GM19455 (cell line): ENCODE measurements around the gene ACR.

Experiments
- ATAC-seq: cut with Tn5 transposase; IDR thresholded peaks from one replicate; pipeline ENCODE4 v1.9.1; 2021; ENCODE audit not compliant: unreplicated experiment

The ACR gene

DNA sequence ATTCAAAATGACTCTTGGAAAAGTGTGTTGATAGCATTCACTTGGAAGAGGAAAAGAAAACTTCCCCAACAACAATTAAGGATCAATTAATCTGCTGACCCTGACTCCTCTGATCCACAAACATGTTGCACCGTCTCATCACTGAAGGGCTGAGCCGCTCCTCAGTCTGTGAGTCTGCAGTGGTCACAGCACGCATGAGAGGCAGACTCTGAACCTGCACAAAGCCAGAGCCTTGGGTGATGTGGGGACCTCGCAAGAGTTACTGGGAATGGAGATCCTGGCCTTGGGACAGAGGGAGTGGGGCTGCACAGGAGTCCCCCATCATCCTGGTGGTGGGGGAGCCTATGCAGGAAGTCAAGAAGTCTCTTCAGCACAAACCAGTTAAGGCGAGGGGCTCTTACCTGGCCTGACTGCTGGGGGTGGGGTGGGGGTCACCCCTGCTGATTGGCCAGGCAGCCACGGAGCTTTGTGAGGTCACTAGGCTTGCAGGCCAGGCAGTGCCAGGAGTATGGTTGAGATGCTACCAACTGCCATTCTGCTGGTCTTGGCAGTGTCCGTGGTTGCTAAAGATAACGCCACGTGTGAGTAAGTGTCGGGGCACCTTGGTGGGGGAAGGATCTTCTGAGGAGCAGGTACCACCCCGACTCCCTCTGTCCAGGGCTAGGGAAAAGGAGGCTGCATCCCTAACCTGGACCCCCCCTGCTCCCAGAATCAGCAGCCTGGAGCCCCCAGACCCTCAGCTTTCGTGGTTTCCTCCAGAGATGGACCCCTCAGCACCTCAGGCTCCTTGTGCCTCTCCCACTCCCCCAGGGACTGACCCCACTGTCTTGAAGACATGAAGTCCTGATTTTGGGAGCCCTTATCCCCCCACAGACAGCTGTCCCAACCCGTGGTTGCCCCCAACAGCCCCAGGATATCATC is at the start of gene ACR:
TSS of gene ACR (plus strand) at position 477 of the 921 bp plus-strand sequence. CDS start at position 509, 32 bp downstream.
- ATAC-seq: no peak

DNA sequence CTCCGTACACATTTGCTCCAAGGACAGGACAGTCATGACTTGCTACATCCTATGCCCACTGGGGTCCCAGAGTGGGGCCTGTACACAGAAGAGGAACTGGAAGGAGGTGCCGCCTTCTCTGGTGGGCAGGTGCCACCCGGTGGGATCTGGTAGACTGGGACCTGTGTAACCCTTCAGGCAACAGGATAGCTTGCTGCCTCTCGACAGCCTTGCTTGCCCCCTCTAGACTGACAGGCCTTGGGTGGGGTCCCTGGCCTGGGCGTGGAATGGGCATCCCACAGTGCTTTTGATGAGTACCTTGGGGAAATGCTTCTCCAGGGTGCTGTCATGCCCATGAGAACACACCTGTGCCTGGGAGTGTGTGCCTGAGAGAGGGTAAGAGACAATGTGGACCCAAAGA is 49.6 kb upstream of the ACR start:
- no peak for ATAC-seq

DNA sequence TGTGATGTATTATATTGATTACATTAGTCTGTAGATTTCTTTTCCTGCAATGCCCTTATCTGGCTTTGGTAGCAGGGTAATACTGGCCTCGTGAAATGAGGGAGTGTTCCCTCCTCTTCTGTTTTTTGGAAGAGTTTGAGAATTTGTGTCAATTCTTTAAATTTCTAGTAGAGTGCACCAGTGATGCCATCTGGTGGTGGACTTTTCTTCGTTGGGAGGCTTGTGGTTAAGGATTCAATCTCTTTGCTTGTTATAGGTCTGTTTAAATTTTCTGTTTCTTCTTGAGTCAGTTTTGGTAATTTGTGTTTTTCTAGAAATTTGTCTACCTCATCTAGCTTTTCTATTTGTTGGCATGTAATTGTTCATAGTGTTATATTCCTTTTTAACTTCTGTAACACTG is 46.5 kb upstream of the ACR start:
- ATAC-seq: no peak

DNA sequence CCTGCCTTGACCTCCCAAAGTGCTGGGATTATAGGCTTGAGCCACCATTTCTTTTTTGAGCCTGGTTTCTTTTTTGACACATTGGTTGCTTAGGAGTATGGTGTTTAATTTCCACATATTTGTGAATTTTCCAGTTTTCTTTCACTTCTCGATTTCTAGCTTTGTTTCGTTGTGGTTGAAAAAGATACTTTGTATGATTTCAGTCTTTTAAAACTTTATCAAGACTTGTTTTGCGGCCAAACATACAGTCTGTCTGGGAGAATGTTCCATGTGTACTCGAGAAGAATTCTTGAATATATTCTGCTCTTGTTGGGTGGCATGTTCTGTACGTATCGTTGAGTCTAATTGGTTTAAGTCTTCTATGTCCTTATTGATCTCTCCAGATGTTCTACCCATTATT is 44.5 kb upstream of the ACR start:
- no peak for ATAC-seq

DNA sequence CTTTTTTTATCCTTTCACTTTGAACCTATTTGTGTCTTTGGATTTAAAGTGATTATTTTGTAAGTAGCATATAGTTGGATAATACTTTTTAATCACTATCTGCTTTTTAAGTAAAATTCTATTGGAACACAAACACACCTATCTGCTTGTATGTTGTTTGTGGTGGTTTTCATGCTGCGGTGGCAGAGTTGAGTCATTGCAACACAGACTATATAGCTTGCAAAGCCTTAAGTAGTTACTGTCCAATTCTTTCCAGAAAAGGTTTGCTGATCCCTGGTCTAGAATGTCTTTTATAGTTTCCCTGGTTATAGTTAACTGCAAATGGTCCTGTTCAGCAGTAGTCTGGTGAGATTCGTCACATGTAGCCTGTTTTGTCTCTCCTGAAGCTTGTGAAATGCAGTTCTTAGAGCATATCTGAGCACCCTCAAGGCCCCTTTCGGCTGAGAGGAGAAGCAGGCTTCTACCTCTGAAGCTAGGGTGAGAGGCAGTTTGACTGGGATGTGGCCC is 43.9 kb upstream of the ACR start:
- ATAC-seq: no peak

DNA sequence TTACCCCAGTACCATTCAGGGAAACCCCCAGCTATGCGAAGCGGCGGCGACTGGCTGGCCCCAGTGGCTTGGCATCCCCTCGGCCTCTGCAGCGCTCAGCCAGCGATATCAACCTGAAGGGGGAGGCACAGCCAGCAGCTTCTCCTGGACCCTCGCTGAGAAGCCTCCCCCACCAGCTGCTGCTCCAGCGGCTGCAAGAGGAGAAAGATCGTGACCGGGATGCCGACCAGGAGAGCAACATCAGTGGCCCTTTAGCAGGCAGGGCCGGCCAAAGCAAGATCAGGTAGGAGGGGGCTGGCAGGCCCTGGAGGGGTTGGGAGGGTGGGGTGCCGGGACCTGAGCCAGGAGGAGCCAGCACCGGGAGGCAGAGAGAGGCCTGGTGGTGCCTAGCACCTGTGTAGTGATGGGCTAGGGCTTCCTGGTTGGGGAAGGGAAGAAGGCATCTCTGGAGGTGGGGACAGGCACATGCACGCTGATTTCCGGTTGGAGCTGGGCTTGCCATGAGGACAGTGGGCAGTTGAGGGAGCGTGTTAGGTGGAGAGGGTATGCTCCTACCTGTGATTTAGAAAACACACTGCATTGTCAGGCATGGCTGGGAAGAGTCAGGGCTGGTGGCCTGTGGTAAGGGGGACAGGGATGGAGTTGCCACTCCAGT is 43.1 kb upstream of the ACR start:
- no peak for ATAC-seq

DNA sequence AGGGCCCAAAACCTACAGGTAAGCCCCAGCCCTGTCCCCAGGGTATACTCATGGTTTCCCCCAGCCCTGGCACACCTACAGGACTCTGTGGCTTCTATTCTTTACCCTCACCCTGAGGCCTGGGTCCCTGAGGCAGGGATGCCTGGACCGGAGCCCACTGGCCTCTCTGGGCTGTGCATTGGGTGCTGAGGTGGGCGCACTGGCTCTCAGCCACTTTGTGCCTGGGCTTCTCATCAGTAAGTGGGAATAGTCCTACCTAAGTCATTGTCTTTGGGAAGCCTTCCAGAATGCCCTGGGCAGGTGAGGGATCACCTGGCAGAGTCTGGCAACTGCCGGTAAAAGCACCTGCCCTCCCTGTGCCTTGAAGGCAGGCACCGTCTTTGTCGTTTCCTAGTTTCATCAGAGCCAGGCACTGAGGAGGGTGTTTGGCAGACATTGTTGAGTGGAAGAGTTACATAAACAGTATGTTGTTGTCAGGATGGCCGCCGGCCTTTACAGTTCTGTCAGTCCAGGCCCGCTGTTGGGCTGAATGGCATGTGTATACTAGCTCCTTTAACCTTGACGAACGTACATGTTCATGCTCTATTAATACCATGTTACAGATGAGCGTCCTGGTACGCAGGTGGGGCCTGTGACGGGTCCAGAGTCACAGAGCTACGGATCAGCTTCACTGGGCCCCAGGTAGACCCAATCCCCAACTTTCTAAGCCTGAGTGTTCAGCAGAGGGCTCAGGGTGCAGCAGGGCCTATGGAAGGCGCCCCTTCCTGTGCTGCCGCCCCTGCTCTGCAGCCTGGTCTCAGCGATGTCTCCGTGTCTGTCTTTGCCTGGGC is 42.4 kb upstream of the ACR start:
- no peak for ATAC-seq

DNA sequence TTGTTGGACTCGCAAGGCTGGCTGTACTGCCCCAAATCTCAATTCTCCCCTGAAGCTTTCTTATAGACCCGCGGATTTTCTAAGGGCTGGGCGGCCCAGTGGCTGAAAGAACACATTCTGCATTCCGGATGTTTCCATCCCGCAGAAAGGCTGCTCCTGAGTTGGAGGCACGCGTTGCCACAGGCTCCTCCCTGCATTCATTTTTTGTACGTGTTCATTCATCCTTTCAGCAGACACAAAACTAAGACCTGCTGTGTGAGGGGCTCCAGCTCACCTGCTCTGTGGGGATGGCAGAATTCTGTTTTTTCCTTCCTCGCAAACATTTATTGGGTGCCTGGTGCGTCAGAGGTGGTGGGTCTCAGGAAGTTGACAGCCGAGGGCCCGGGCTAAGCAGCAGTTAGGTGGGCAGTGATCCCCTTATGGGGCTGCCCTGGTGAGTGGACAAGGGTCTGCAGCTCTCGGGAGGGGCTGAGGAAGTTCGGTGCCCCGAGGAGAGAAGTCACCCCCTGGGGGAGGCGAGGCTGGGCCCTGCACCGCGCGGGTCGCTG is 41.7 kb upstream of the ACR start:
- ATAC-seq: no peak

DNA sequence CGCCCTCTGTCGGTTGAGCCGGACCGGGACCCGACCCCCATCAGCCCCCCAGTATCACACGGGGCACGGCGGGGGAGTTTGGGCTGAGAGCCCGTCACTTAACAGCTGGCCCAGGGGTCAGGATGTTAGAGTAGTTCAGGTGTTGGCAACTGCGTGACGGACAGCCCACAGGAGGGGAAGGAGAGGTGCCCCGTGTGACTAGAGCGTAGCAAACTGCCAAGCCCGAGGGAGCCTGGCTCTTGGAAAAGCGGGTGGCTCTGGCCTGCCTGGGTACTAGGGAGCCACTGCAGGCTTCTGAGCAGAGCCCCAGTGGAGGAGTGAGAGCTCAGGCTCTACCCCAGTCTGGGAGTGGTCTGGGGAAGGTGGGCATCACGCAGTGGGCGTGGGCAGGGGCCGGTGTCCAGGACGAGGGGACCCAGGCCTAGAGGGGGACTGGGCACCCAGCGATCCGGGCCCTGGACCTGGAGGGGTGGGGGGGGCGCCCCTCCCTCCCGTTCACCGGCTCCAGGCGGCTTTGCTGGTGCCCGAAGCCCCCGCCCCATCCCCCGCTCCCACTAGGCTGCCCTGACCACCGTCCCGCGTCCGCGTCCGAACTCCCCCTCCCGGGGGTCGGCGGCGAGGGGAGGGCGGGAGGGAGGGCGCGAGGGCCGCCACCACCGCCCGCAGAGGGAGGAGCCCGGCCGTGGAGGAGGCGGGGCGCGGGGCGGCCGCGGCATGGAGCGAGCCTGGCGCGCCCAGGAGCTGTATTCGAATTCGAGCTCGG is 41.0 kb upstream of the ACR start:
- ATAC-seq: no peak

DNA sequence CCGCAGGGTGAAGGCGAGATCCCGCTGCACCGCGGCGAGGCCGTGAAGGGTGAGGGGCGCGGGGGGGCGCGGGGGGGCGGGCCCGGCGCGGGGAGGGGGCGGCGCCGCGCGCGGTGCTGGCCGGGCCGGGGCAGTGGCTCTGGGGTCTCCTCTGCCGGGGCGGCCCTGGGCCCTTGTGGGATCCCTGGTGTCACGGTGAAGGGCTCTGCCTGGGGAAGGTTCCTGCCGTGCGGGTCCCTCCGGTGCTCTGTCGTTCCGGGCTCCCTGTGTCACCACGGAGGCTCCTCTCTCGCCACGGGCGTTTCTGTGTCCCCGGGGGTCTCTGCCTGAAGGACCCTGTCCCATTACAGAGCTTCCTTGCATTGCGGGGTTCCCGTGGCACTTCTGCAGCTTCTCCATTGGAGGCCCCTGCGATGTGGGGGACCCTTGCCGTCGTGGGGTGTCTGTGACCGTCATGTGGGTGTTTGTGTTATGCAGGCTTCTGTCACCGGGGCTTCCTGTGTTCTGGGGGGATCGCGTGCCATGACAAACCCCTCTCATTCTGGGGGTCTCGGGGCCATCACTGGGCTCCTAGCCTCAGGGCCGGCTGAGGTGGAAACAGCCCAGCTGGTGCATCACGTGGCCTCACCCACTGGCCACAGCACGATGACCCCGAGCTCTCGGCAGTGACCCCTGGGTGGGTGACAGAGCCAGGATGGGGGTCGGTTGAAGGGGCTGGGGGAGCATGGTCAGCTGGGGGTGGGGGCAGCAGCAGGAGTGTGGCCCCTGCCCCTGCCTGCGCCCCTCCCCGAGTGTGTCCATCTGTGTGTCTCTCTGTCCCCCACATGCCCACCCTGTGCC is 40.1 kb upstream of the ACR start:
- no peak for ATAC-seq

DNA sequence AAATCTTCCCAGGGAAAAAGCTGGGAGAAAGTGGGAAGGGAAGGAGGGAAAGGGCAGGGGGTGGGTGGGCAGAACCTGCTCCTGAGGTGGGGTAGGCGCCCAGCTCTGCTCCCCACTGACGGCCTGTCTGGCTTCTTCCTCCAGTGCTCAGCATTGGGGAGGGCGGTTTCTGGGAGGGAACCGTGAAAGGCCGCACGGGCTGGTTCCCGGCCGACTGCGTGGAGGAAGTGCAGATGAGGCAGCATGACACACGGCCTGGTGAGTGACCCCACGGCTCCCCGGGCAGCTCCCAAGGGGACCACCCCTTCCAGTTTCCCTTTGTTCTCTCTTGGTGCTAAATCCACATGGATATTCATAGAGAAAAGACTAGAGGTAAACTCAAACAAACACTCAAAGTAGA is 39.5 kb upstream of the ACR start:
- no peak for ATAC-seq

DNA sequence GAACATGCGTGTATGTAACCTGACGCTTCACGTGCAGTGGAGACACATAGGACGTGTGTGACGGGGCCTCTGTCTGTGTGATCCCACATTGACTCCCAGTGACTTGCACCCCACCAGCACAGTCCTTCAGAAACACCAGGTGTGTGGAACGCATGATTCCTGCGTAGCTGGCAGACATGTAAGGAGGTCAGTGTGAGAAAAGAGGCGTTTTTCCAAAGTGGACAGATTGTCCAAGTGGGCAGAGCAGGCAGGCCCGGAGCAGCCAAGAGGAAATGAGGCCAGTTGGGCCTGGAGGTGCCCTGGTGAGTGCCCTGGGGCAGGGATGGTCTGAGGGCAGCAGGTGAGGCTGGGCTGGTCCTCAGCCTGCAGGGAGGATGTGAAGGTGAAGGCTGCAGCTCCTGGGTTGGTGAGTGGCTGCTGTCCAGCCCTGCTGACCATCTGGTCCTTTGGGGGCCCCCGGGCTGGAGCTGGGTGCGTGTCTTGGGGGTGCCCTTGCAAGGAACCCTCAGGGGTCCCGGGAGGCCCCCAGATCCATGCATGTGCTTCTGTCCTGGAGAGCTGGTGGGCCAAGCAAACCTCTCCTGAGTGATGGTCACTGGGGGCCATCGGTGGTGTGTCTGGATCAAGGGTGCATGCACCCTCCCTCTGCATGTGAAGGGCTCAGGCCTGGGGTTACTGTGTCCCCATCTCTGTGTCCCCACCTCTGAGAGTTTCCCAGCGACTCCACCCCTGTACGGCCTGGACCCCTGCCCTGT is 38.8 kb upstream of the ACR start:
- ATAC-seq: no peak

DNA sequence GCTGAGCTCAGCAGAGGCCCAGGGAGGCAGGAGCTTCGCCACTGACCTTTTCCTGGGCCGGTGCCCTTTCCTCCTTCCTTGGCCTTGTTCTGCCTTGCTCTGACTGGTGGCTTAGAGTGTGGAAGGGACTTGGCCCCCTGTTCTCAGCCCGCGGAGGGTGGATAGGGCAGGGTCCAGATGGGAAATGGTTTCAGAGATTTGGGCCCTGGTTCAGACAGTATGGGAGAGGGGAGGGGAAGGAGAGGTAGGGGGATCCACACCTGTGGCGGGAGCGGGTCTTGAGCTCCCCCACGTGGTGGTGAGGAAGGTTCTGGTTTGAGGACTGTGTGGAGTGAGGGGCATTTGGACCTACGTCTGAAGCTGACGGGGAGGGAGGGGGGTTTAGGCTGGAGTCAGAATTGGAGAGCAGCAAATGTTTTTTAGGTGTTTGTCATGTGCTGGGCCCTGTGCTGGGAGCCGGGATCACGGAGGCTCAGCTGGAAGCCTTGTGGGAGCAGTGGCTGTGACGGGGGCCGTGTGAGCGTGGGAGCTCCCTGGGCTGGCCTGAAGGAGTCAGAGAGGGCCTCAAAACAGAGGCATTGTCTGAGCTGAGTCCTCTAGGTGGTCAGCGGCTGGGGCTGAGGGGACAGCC is 38.1 kb upstream of the ACR start:
- ATAC-seq: no peak

DNA sequence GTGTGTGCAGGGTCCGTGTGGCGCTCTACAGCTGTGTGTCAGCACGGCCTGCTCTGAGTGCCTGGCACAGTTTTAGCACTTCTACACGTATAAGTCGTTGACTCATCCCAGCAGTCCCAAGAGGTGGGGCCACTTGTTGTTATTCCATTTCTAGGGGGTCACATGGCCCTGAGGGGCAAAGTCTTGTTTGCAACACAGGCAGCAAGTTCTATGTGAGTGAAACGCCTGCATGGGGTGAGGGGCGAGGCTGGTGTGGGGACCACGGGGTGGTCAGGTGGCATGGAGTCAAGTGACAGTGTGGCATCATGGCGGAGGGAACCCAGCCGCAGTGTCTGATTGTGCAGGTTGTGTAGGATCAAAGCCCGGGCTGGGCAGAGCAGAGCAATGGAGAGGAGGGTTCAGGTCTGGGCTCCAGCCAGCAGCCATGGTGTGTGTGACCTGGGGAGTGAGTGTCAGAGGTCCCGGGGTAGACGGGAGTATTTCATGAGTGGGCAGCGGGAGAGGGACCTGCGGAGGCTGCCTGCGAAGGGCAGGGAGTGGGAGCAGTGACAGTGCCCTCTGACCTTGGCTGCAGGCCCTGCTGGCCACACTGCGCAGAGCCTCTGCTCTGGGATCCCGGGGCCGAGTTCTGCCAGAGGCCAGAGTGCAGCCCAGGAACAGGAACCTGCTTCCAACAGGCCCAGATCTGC is 37.5 kb upstream of the ACR start:
- ATAC-seq: no peak

DNA sequence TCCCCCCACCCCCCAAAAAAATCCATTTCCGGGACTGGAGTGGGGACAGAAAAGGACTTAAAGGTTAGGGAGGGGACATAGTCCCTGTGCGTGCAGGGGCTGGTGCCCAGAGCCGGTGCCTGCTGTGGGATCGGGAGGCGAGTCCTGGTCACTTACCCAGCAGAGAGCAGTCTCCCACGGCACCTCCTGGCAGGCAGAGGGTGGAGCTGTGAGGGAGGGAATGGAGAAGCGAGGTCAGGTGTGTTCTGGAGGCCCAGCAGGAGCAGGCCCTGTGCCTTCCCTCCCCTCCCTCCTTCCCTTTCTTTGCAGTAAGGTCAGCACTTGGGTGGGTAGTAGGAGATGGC is 37.0 kb upstream of the ACR start:
- ATAC-seq: no peak

DNA sequence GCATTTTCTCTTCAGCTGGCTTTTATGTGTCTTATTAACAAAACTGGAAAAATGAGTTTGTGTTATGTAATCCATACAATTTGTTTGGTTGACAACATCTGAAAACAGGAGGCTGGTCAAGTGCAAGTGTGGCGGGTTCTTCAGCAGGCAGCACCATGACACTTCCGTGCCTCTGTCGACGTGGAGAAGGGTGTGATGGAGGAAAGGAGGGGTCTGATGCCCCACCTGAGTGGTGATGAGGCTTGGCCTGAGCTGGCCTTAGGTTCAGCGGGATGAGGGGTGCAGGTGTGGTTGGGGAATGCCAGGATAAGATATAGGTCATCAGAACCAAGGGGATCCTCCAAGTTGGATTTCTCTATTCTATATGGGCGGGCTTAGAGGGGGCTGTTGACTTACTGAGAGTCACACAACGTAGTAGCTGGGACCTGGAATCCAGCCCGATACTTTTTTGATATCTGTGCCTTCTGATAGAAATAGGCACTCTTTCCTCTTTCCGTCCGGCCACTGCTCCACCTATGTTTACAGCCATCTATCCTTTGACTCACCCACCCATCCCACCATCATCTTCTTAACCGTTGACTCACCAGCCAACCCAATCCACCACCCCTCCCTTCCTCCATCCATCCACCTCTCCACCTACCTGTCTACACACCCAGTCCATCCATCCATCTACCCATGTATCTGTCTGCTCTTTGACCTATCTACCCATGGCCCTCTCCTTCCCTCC is 36.4 kb upstream of the ACR start:
- no peak for ATAC-seq

DNA sequence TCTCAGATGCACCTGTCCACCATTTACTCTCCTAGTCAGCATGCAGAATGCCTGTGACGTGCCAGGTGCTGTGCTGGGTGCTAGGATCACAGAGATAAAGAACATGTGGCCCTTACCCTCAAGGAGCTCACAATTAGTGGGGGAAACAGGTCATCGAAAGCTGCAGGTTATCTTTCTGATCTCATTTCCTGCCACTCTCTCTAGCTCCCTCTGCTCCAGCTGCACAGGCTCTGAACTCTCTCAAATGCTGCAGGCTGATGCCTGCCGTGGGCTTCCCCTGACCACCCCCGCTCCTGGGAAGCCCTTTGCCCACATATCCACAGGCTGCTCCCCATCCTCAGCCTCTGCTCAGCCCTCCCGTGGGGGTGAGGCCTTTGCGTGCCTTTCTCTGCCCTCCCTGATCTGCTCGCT is 35.7 kb upstream of the ACR start:
- no peak for ATAC-seq
